HCT116 (cell line): ENCODE data around the gene CISD1. TPM values are rescaled to one million over a fixed set of nuclear protein-coding genes. Genes with fewer than 3 reads are reported as not detected.
A peak's percentile ranks its signal among the peaks of the same experiment; 100 is the strongest.

ENCODE experiments used
- ATAC-seq: fragments of 200-7000 bp; cut with Tn5 transposase; 2 replicates; pipeline ENCODE4 v1.9.1; 2020; ENCODE audit warnings: mild to moderate bottlenecking, moderate library complexity
- BruUV-seq: library from RNA; stranded (reverse); fragments of 400-500 nt; replicated peaks from 2 replicates; lab custom pipeline; 2021; lab: Mats Ljungman, UMichigan
- CTCF ChIA-PET: fragments of 300-600 bp; sonication (Branson Sonifier 250); formaldehyde crosslinking; loops from one replicate; lab custom pipeline; 2021; ENCODE audit warnings: antibody characterized with exemption; lab: Charles Lee
- POLR2A ChIA-PET: fragments of 300-600, 350-600 bp; sonication (Branson Sonifier 250); formaldehyde crosslinking; loops from one replicate; lab custom pipeline; 2021; ENCODE audit warnings: antibody characterized with exemption; lab: Charles Lee
- RAD21 ChIA-PET, 2 experiments: fragments of 300-600 bp; sonication (Branson Sonifier 250); formaldehyde crosslinking; loops; one replicate each; lab custom pipeline; 2023; ENCODE audit warnings: low total read pairs in 2 of 2; ENCODE audit not compliant: uncharacterized antibody in 2 of 2, unreplicated experiment in 2 of 2, low non-redundant PET in 1 of 2; lab: Charles Lee
- DNase-seq: peaks from one replicate; pipeline ENCODE4 v3.0.0-alpha.2; 2010; ENCODE audit warnings: low read depth, low spot score
- H2AFZ ChIP-seq: fragments of 200-600 bp; shearing (Covaris generic), sonication (generic); 2 replicates; pipeline ENCODE4 v1.6.1; 2017; ENCODE audit warnings: low read depth, mixed run types, mixed read lengths, antibody characterized with exemption, low read length; ENCODE audit not compliant: poor library complexity, severe bottlenecking
- H3K27ac ChIP-seq: 2 replicates; pipeline ENCODE4 v1.5.1; 2012; ENCODE audit warnings: low read depth, low read length
- H3K27me3 ChIP-seq: fragments of 200-600 bp; sonication (generic); 2 replicates; pipeline ENCODE4 v1.6.1; 2016; ENCODE audit warnings: mixed run types, low read length, mixed read lengths; ENCODE audit not compliant: insufficient read depth
- H3K36me3 ChIP-seq, 2 experiments: fragments of 200-500 bp in 1 of 2; fragments of 200-600 bp in 1 of 2; sonication (Bioruptor generic) in 1 of 2; sonication (generic) in 1 of 2; 2 replicates each; pipeline versions ENCODE4 v1.5.1 to v1.6.1; 2014 to 2016; ENCODE audit warnings: low read length in 2 of 2, inconsistent platforms in 1 of 2, mixed read lengths in 1 of 2, mixed run types in 1 of 2; ENCODE audit not compliant: insufficient read depth in 2 of 2, control insufficient read depth in 1 of 2
- H3K4me1 ChIP-seq, 2 experiments: fragments of 200-600 bp in 1 of 2; sonication (generic) in 1 of 2; 2 replicates each; pipeline versions ENCODE4 v1.5.1 to v1.6.1; 2012 to 2017; ENCODE audit warnings: low read length in 2 of 2, inconsistent platforms in 1 of 2, mild to moderate bottlenecking in 1 of 2, mixed read lengths in 1 of 2, mixed run types in 1 of 2, moderate library complexity in 1 of 2; ENCODE audit not compliant: insufficient read depth in 2 of 2, control insufficient read depth in 1 of 2
- H3K4me2 ChIP-seq: fragments of 200-600 bp; sonication (generic); 2 replicates; pipeline ENCODE4 v1.6.1; 2017; ENCODE audit warnings: mixed run types, low read length, mixed read lengths
- H3K4me3 ChIP-seq, 2 experiments: fragments of 200-600 bp in 1 of 2; sonication (generic) in 1 of 2; replicated peaks in 1 of 2; 2 replicates each; pipeline ENCODE4 v1.5.1; 2011 to 2016; ENCODE audit warnings: low read length in 2 of 2, control low read depth in 1 of 2, low read depth in 1 of 2, mild to moderate bottlenecking in 1 of 2, mixed read lengths in 1 of 2, mixed run types in 1 of 2
- H3K79me2 ChIP-seq: fragments of 200-600 bp; sonication (generic); 2 replicates; pipeline ENCODE4 v1.6.1; 2017; ENCODE audit warnings: mild to moderate bottlenecking, mixed run types, low read length, moderate library complexity, mixed read lengths; ENCODE audit not compliant: insufficient read depth
- H3K9ac ChIP-seq: fragments of 200-600 bp; sonication (generic); 2 replicates; pipeline ENCODE4 v1.6.1; 2016; ENCODE audit warnings: low read length, mixed read lengths
- H3K9me2 ChIP-seq: fragments of 200-600 bp; sonication (generic), shearing (Covaris generic); 2 replicates; pipeline ENCODE4 v1.6.1; 2017; ENCODE audit warnings: mixed run types, mild to moderate bottlenecking, moderate library complexity; ENCODE audit not compliant: insufficient read depth
- H3K9me3 ChIP-seq, 2 experiments: fragments of 200-500 bp in 1 of 2; fragments of 200-600 bp in 1 of 2; sonication (Bioruptor generic) in 1 of 2; sonication (generic) in 1 of 2; 2 replicates each; pipeline ENCODE4 v1.6.1; 2014 to 2017; ENCODE audit warnings: low read length in 2 of 2, mixed read lengths in 2 of 2, inconsistent platforms in 1 of 2, low read depth in 1 of 2, mild to moderate bottlenecking in 1 of 2, mixed run types in 1 of 2, moderate library complexity in 1 of 2; ENCODE audit not compliant: control insufficient read depth in 1 of 2, insufficient read depth in 1 of 2
- H4K20me1 ChIP-seq: fragments of 200-600 bp; sonication (generic), shearing (Covaris generic); 2 replicates; pipeline ENCODE4 v1.6.1; 2017; ENCODE audit warnings: mixed run types, mild to moderate bottlenecking, moderate library complexity; ENCODE audit not compliant: insufficient read depth
- CBX3 ChIP-seq: IDR thresholded peaks from 2 replicates; pipeline ENCODE4 v1.6.1; 2012; ENCODE audit warnings: low read depth
- CEBPB ChIP-seq: IDR thresholded peaks from 2 replicates; pipeline ENCODE4 v1.6.1; 2012; ENCODE audit warnings: low read depth
- CTCF ChIP-seq, 3 experiments: fragments of 200-600 bp in 1 of 3; sonication (generic) in 1 of 3; IDR thresholded peaks in 2 of 3; conservative IDR thresholded peaks in 1 of 3; 2 replicates each; pipeline ENCODE4 v1.5.1; 2012 to 2017; ENCODE audit warnings: low read depth in 2 of 3, low read length in 2 of 3, antibody characterized with exemption in 1 of 3, borderline replicate concordance in 1 of 3, control low read depth in 1 of 3, mild to moderate bottlenecking in 1 of 3, mixed read lengths in 1 of 3, mixed run types in 1 of 3, moderate library complexity in 1 of 3; ENCODE audit not compliant: insufficient read depth in 1 of 3
- EGR1 ChIP-seq: IDR thresholded peaks from 2 replicates; pipeline ENCODE4 v1.6.1; 2012; ENCODE audit warnings: low read depth
- ELF1 ChIP-seq: IDR thresholded peaks from 2 replicates; pipeline ENCODE4 v1.6.1; 2012; ENCODE audit warnings: low read depth, borderline replicate concordance
- EZH2 ChIP-seq: fragments of 200-600 bp; sonication (generic); IDR thresholded peaks from 2 replicates; pipeline ENCODE4 v1.6.1; 2017; ENCODE audit warnings: antibody characterized with exemption, mixed run types
- FOSL1 ChIP-seq: IDR thresholded peaks from 2 replicates; pipeline ENCODE4 v1.6.1; 2012; ENCODE audit warnings: low read depth
- POLR2A ChIP-seq: IDR thresholded peaks from 2 replicates; pipeline ENCODE4 v1.7.0; 2011; ENCODE audit warnings: borderline replicate concordance; ENCODE audit not compliant: insufficient read depth, insufficient read length; ENCODE audit errors: extremely low read depth
- RAD21 ChIP-seq: IDR thresholded peaks from 2 replicates; pipeline ENCODE4 v1.6.1; 2012; ENCODE audit warnings: low read depth, mild to moderate bottlenecking
- SIN3A ChIP-seq: IDR thresholded peaks from 2 replicates; pipeline ENCODE4 v1.6.1; 2012; ENCODE audit warnings: low read depth
- SRF ChIP-seq: IDR thresholded peaks from 2 replicates; pipeline ENCODE4 v1.6.1; 2012; ENCODE audit warnings: low read depth
- TCF7L2 ChIP-seq: IDR thresholded peaks from 2 replicates; pipeline ENCODE4 v1.7.0; 2011; ENCODE audit warnings: borderline replicate concordance, inconsistent platforms; ENCODE audit not compliant: insufficient read depth, insufficient read length; ENCODE audit errors: extremely low read depth
- ZFX ChIP-seq: fragments of 450-650 bp; IDR thresholded peaks from 2 replicates; pipeline ENCODE4 v1.6.1; 2017
- intact Hi-C: fragments of 100-400 bp; cut with micrococcal nuclease; formaldehyde crosslinking; loops from 2 replicates; pipeline ENCODE4 v1.10.0; 2022
- total RNA-seq: library from RNA; stranded (reverse); gene quantifications from one replicate; pipeline ENCODE4 v1.2.1, GENCODE V29; 2021; ENCODE audit not compliant: unreplicated experiment
- TF ChIP-seq, protein P1 (sequence below): IDR thresholded peaks from 2 replicates; pipeline ENCODE4 v1.6.1; 2011; ENCODE audit warnings: mild to moderate bottlenecking, low read length, moderate library complexity; ENCODE audit not compliant: insufficient replicate concordance; ENCODE audit errors: extremely low read depth
- TF ChIP-seq, protein P2 (sequence below): IDR thresholded peaks from 2 replicates; pipeline ENCODE4 v1.6.1; 2012; ENCODE audit warnings: low read depth
- TF ChIP-seq, protein P3 (sequence below): IDR thresholded peaks from 2 replicates; pipeline ENCODE4 v1.6.1; 2012

CISD1 gene
- total RNA-seq, 1 experiment from 2014 or later = 47.3 TPM

DNA sequence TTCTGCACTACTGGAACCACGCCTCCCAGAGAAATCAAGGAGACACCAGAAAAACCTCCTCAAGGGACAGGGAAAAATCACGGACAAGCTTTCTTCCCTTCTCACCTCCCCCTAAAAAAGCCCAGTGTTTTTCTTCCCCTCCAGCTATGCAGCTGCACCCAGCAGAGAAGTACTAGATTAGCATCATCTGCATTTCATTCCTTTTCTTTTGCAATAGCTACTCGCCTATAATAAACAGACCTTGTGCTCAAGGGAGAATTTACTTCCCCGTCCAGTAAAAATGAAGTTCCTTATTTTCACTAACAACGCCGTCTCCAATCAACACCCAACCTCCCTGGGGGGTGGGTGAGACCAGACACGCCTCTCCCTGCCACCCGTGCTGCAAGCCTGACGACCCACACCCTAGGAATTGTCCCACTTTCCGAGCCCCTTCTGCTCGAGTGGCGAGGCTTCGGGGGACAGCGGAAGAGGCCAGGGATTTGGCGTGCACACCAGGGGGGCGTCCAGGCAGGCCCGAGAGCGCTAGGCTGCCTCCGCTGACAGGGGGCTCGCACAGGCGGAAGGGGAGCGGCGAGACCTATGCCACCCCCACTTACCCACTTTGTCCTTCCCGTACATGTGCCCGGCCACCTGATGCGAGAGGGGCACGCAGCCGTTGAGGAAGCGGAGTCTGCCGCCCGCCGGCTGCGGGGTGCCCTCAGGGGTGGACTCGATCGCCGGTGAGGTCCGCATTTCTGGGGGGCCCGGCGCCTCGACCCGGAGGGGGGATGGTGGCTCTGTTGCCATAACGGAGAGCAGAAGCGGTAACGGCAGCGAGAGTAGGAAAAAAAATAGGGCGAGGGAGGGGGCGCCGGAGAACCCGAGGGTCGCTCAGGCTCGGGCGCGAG is 1.9 kb upstream of the CISD1 start:
- POLR2A ChIA-PET = no interaction called here
- H3K36me3 ChIP-seq = no peaks in the 10 kb centered on the region
- no peak for DNase-seq
- H3K27me3 ChIP-seq = no peaks in the 10 kb centered on the region
- H3K27ac ChIP-seq = peak overlapping the region; percentile 46; the same call in 1 of the 2 replicates
- H4K20me1 ChIP-seq = no peaks in the 10 kb centered on the region
- TSS peak; percentile 44 for BruUV-seq
- no peak overlapping the region for H2AFZ ChIP-seq
- H3K4me3 ChIP-seq = peak overlapping the region; percentile 74 to 81
- H3K9me2 ChIP-seq = no peaks in the 10 kb centered on the region
- RAD21 ChIA-PET = no interaction called here
- H3K9me3 ChIP-seq = no peaks in the 10 kb centered on the region
- TF ChIP-seq SRF (no peak), RAD21 (no peak), CBX3 (no peak), POLR2A (no peak), TCF7L2 (no peak), CTCF (IDR thresholded peaks at IDR 0.05 in 2 of 3, conservative IDR thresholded peaks at IDR 0.05 in 1 of 3; ENCODE audit: borderline replicate concordance in 1 of 3, insufficient read depth in 1 of 3, low read depth in 2 of 3, low read length in 2 of 3) (no peak), ZFX (no peak), ELF1 (no peak), SIN3A (no peak), CEBPB (no peak), EGR1 (no peak), EZH2 (no peak), FOSL1 (no peak)
- TF ChIP-seq, protein P1, sequence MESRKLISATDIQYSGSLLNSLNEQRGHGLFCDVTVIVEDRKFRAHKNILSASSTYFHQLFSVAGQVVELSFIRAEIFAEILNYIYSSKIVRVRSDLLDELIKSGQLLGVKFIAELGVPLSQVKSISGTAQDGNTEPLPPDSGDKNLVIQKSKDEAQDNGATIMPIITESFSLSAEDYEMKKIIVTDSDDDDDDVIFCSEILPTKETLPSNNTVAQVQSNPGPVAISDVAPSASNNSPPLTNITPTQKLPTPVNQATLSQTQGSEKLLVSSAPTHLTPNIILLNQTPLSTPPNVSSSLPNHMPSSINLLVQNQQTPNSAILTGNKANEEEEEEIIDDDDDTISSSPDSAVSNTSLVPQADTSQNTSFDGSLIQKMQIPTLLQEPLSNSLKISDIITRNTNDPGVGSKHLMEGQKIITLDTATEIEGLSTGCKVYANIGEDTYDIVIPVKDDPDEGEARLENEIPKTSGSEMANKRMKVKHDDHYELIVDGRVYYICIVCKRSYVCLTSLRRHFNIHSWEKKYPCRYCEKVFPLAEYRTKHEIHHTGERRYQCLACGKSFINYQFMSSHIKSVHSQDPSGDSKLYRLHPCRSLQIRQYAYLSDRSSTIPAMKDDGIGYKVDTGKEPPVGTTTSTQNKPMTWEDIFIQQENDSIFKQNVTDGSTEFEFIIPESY = no peak
- TF ChIP-seq, protein P2, sequence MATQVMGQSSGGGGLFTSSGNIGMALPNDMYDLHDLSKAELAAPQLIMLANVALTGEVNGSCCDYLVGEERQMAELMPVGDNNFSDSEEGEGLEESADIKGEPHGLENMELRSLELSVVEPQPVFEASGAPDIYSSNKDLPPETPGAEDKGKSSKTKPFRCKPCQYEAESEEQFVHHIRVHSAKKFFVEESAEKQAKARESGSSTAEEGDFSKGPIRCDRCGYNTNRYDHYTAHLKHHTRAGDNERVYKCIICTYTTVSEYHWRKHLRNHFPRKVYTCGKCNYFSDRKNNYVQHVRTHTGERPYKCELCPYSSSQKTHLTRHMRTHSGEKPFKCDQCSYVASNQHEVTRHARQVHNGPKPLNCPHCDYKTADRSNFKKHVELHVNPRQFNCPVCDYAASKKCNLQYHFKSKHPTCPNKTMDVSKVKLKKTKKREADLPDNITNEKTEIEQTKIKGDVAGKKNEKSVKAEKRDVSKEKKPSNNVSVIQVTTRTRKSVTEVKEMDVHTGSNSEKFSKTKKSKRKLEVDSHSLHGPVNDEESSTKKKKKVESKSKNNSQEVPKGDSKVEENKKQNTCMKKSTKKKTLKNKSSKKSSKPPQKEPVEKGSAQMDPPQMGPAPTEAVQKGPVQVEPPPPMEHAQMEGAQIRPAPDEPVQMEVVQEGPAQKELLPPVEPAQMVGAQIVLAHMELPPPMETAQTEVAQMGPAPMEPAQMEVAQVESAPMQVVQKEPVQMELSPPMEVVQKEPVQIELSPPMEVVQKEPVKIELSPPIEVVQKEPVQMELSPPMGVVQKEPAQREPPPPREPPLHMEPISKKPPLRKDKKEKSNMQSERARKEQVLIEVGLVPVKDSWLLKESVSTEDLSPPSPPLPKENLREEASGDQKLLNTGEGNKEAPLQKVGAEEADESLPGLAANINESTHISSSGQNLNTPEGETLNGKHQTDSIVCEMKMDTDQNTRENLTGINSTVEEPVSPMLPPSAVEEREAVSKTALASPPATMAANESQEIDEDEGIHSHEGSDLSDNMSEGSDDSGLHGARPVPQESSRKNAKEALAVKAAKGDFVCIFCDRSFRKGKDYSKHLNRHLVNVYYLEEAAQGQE = no peak
- TF ChIP-seq, protein P3, sequence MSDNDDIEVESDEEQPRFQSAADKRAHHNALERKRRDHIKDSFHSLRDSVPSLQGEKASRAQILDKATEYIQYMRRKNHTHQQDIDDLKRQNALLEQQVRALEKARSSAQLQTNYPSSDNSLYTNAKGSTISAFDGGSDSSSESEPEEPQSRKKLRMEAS = no peak
- H3K9ac ChIP-seq = peak overlapping the region; percentile 73
- CTCF ChIA-PET = no interaction called here
- H3K4me2 ChIP-seq = peak overlapping the region; percentile 97
- intact Hi-C loops = no loop called here
- ATAC-seq = peak; percentile 3; the same call in 1 of the 2 replicates
- H3K79me2 ChIP-seq = peaks cover 42% of the 10 kb centered on the region
- H3K4me1 ChIP-seq = peaks cover 16 to 28% of the 10 kb centered on the region in 2 experiments
